ENCODE measurements around the gene C12orf60. TPM values are rescaled to one million over a fixed set of nuclear protein-coding genes. Genes with fewer than 3 reads are reported as not detected.
"Not testable (repeated sequence)": the region's sequence is repeated elsewhere in the genome, so short reads cannot be mapped to it uniquely, and the experiment has no call there.

C12orf60 gene
- total RNA-seq (1 to 10 TPM; 3.1 TPM), polyA plus RNA-seq (0.95 TPM)

- peaks cover 14% of the 10 kb centered on the region for H3K36me3 ChIP-seq (ENCODE audit: insufficient read depth, low read length)
- H3K4me3 ChIP-seq (ENCODE audit: low read length), result peak within 1 kb of the TSS; percentile 81
- Mint-ChIP-seq H3K27ac (no peak within 1 kb of the TSS), H3K27me3 (no peaks in the 10 kb centered on the region), H3K9me3 (no peaks in the 10 kb centered on the region), H3K36me3 (peaks cover 0 to 27% (median 4%) of the 10 kb centered on the region in 3 donors), H3K4me3 (no peak within 1 kb of the TSS), H3K4me1 (peaks cover 0 to 28% (median 19%) of the 10 kb centered on the region in 3 donors)
- H3K4me1 ChIP-seq (ENCODE audit: insufficient read depth, low read length), result peaks cover 36% of the 10 kb centered on the region
- H3K27ac ChIP-seq (ENCODE audit: low read depth, low read length), result peak within 1 kb of the TSS; percentile 96
- peak; percentile 78 to 94 (median 91) for DNase-seq
- H3K9me3 ChIP-seq (ENCODE audit: low read length), result no peaks in the 10 kb centered on the region
- CTCF ChIA-PET, result interaction anchor here (0.7 to 5.2 kb wide), 9 partner anchors 10 to 438 kb away, joined by 3 to 45 read pairs (median 3); partner anchors contain the start of gene ATF7IP
- no peaks in the 10 kb centered on the region for H3K27me3 ChIP-seq (ENCODE audit: insufficient read depth, low read length, poor library complexity, severe bottlenecking)
- POLR2A ChIA-PET, result interaction anchor here (0.6 to 5.7 kb wide), 7 partner anchors 19 to 435 kb away, joined by 3 to 128 read pairs (median 3); a partner anchor contains a TSS
Observed at GRCh38 chr12:14803011-14803829, at the start of gene C12orf60, which contains the start of gene WBP11. C12orf60 (plus strand) TSS chr12:14803670; CDS start chr12:14822936, 19,266 bp downstream. WBP11 (minus strand) TSS chr12:14803478; CDS start chr12:14801383, 2,095 bp downstream.

GRCh38 chr12:14756334-14757143, 46.9 kb upstream of the C12orf60 start:
- no peaks in the 10 kb centered on the region for H3K27me3 ChIP-seq (ENCODE audit: insufficient read depth, low read length, poor library complexity, severe bottlenecking)
- no peak overlapping the region for H3K27ac Mint-ChIP-seq
- peaks cover 12 to 31% (median 26%) of the 10 kb centered on the region in 3 donors for H3K36me3 Mint-ChIP-seq
- no peak overlapping the region for H3K4me3 Mint-ChIP-seq
- no peak overlapping the region for H3K4me3 ChIP-seq (ENCODE audit: low read length)
- H3K36me3 ChIP-seq (ENCODE audit: insufficient read depth, low read length), result no peaks in the 10 kb centered on the region
- no peak for DNase-seq
- no peaks in the 10 kb centered on the region for H3K4me1 ChIP-seq (ENCODE audit: insufficient read depth, low read length)
- H3K9me3 ChIP-seq (ENCODE audit: low read length), result peaks cover 5% of the 10 kb centered on the region
- peaks cover 2 to 21% (median 14%) of the 10 kb centered on the region in 5 donors for H3K9me3 Mint-ChIP-seq
- CTCF ChIA-PET, result no interaction called here
- no peaks in the 10 kb centered on the region for H3K27me3 Mint-ChIP-seq
- H3K27ac ChIP-seq (ENCODE audit: low read depth, low read length), result no peak overlapping the region
- POLR2A ChIA-PET, result no interaction called here
- peaks cover 25 to 44% (median 37%) of the 10 kb centered on the region in 3 donors for H3K4me1 Mint-ChIP-seq

- peak overlapping the region in 1 of 8 donors; percentile 17 for H3K27ac Mint-ChIP-seq
- POLR2A ChIA-PET, result not testable (repeated sequence)
Observed at GRCh38 chr12:14759711-14760280, 43.7 kb upstream of the C12orf60 start.

GRCh38 chr12:14765398-14765797, 38.1 kb upstream of the C12orf60 start:
- Histone ChIP-seq H3K36me3 (ENCODE audit: insufficient read depth, low read length) (peaks cover 9% of the 10 kb centered on the region), H3K27me3 (ENCODE audit: insufficient read depth, low read length, poor library complexity, severe bottlenecking) (no peaks in the 10 kb centered on the region), H3K4me1 (ENCODE audit: insufficient read depth, low read length) (peaks cover 22% of the 10 kb centered on the region), H3K9me3 (ENCODE audit: low read length) (peaks cover 5% of the 10 kb centered on the region), H3K4me3 (ENCODE audit: low read length) (no peak overlapping the region), H3K27ac (ENCODE audit: low read depth, low read length) (no peak overlapping the region)
- POLR2A ChIA-PET, result interaction anchor here (0.6 kb wide), 1 partner anchor 11 kb away, joined by 3 read pairs; no protein-coding TSS in a partner anchor
- CTCF ChIA-PET, result no interaction called here
- H3K27ac Mint-ChIP-seq, result no peak overlapping the region
- H3K4me1 Mint-ChIP-seq, result peaks cover 38 to 66% (median 64%) of the 10 kb centered on the region in 3 donors
- H3K4me3 Mint-ChIP-seq, result no peak overlapping the region
- peaks cover 0 to 9% of the 10 kb centered on the region in 2 donors for H3K27me3 Mint-ChIP-seq
- peaks cover 20 to 41% (median 30%) of the 10 kb centered on the region in 5 donors for H3K9me3 Mint-ChIP-seq
- no peak for DNase-seq
- H3K36me3 Mint-ChIP-seq, result peaks cover 29 to 76% (median 55%) of the 10 kb centered on the region in 3 donors

More at GRCh38 chr12:14759711-14760280, 43.7 kb upstream of the C12orf60 start:
- peaks cover 26 to 49% (median 48%) of the 10 kb centered on the region in 3 donors for H3K4me1 Mint-ChIP-seq
- H3K4me1 ChIP-seq (ENCODE audit: insufficient read depth, low read length); H3K4me3 Mint-ChIP-seq; DNase-seq; H3K27me3 ChIP-seq (ENCODE audit: insufficient read depth, low read length, poor library complexity, severe bottlenecking); H3K27me3 Mint-ChIP-seq; H3K9me3 ChIP-seq (ENCODE audit: low read length); H3K4me3 ChIP-seq (ENCODE audit: low read length); H3K27ac ChIP-seq (ENCODE audit: low read depth, low read length); CTCF ChIA-PET; H3K36me3 ChIP-seq (ENCODE audit: insufficient read depth, low read length): not testable (repeated sequence)
- H3K9me3 Mint-ChIP-seq, result peaks cover 6 to 29% (median 22%) of the 10 kb centered on the region in 5 donors
- H3K36me3 Mint-ChIP-seq, result peaks cover 19 to 49% (median 42%) of the 10 kb centered on the region in 3 donors

- Mint-ChIP-seq H3K36me3 (peaks cover 26 to 78% (median 53%) of the 10 kb centered on the region in 3 donors), H3K27ac (peak overlapping the region in 2 of 8 donors; percentile 32 to 82)
- DNase-seq, result not testable (repeated sequence)
Observed at GRCh38 chr12:14766020-14766419, 37.5 kb upstream of the C12orf60 start.

GRCh38 chr12:14766649-14767215, 36.7 kb upstream of the C12orf60 start:
- peaks cover 17 to 29% (median 24%) of the 10 kb centered on the region in 5 donors for H3K9me3 Mint-ChIP-seq
- Histone ChIP-seq H3K9me3 (ENCODE audit: low read length) (peaks cover 5% of the 10 kb centered on the region), H3K4me3 (ENCODE audit: low read length) (no peak overlapping the region), H3K4me1 (ENCODE audit: insufficient read depth, low read length) (peaks cover 23% of the 10 kb centered on the region), H3K27me3 (ENCODE audit: insufficient read depth, low read length, poor library complexity, severe bottlenecking) (no peaks in the 10 kb centered on the region), H3K27ac (ENCODE audit: low read depth, low read length) (no peak overlapping the region), H3K36me3 (ENCODE audit: insufficient read depth, low read length) (peaks cover 9% of the 10 kb centered on the region)
- H3K4me1 Mint-ChIP-seq, result peaks cover 41 to 71% (median 68%) of the 10 kb centered on the region in 3 donors
- peak overlapping the region in 6 of 7 donors; percentile 34 to 98 (median 64) for H3K4me3 Mint-ChIP-seq
- peaks cover 0 to 15% of the 10 kb centered on the region in 2 donors for H3K27me3 Mint-ChIP-seq
- POLR2A ChIA-PET, result no interaction called here
- peak overlapping the region in 7 of 8 donors; percentile 49 to 90 (median 67) for H3K27ac Mint-ChIP-seq
- no peak for DNase-seq
- peaks cover 24 to 75% (median 46%) of the 10 kb centered on the region in 3 donors for H3K36me3 Mint-ChIP-seq
- CTCF ChIA-PET, result no interaction called here

More at GRCh38 chr12:14766020-14766419, 37.5 kb upstream of the C12orf60 start:
- H3K4me3 ChIP-seq (ENCODE audit: low read length); H3K27ac ChIP-seq (ENCODE audit: low read depth, low read length); H3K27me3 ChIP-seq (ENCODE audit: insufficient read depth, low read length, poor library complexity, severe bottlenecking); H3K36me3 ChIP-seq (ENCODE audit: insufficient read depth, low read length); CTCF ChIA-PET; POLR2A ChIA-PET; H3K9me3 ChIP-seq (ENCODE audit: low read length): not testable (repeated sequence)
- H3K4me1 ChIP-seq (ENCODE audit: insufficient read depth, low read length), result peaks cover 22% of the 10 kb centered on the region
- peak overlapping the region in 1 of 7 donors; percentile 31 for H3K4me3 Mint-ChIP-seq
- H3K4me1 Mint-ChIP-seq, result peaks cover 38 to 67% (median 65%) of the 10 kb centered on the region in 3 donors
- peaks cover 18 to 36% (median 29%) of the 10 kb centered on the region in 5 donors for H3K9me3 Mint-ChIP-seq
- H3K27me3 Mint-ChIP-seq, result peaks cover 0 to 14% of the 10 kb centered on the region in 2 donors

- H3K27ac ChIP-seq (ENCODE audit: low read depth, low read length), result no peak overlapping the region
- ChIA-PET CTCF (no interaction called here), POLR2A (no interaction called here)
Observed at GRCh38 chr12:14767617-14768016, 35.9 kb upstream of the C12orf60 start.

More at GRCh38 chr12:14767617-14768016, 35.9 kb upstream of the C12orf60 start:
- peaks cover 30% of the 10 kb centered on the region for H3K4me1 ChIP-seq (ENCODE audit: insufficient read depth, low read length)
- Mint-ChIP-seq H3K4me1 (peaks cover 42 to 71% (median 67%) of the 10 kb centered on the region in 3 donors), H3K27ac (peak overlapping the region in 7 of 8 donors; percentile 37 to 100 (median 77)), H3K4me3 (peak overlapping the region in 6 of 7 donors; percentile 35 to 100 (median 80)), H3K9me3 (peaks cover 14 to 24% (median 19%) of the 10 kb centered on the region in 5 donors), H3K36me3 (peaks cover 19 to 67% (median 37%) of the 10 kb centered on the region in 3 donors), H3K27me3 (peaks cover 0 to 15% of the 10 kb centered on the region in 2 donors)
- peaks cover 6% of the 10 kb centered on the region for H3K36me3 ChIP-seq (ENCODE audit: insufficient read depth, low read length)
- no peaks in the 10 kb centered on the region for H3K27me3 ChIP-seq (ENCODE audit: insufficient read depth, low read length, poor library complexity, severe bottlenecking)
- no peak for DNase-seq
- no peak overlapping the region for H3K4me3 ChIP-seq (ENCODE audit: low read length)
- H3K9me3 ChIP-seq (ENCODE audit: low read length), result peaks cover 5% of the 10 kb centered on the region

Measured in CD8-positive, alpha-beta memory T cell (primary cell).